OCI-LY1 (cell line): Measurements from ENCODE around the gene KLHL29.

ENCODE experiments used
- CTCF ChIP-seq: fragments of 200-600 bp; sonication (generic), shearing (Covaris generic); IDR thresholded peaks from 2 replicates; pipeline ENCODE4 v1.5.1; 2017; ENCODE audit warnings: mild to moderate bottlenecking, antibody characterized with exemption, low read length, moderate library complexity, mixed read lengths
- EZH2 ChIP-seq: fragments of 200-600 bp; sonication (generic), shearing (Covaris generic); IDR thresholded peaks from 2 replicates; pipeline ENCODE4 v1.8.0; 2017; ENCODE audit warnings: borderline replicate concordance, mixed run types, mild to moderate bottlenecking, antibody characterized with exemption, low read length, moderate library complexity, mixed read lengths

GRCh38 chr2:23640711-23641110 is 255.7 kb downstream of the KLHL29 start:
- TF ChIP-seq CTCF (no peak), EZH2 (no peak)
